SK-N-SH (cell line): ENCODE data around the gene OR2T35. TPM values are rescaled to one million over a fixed set of nuclear protein-coding genes. Genes with fewer than 3 reads are reported as not detected.
"Not testable (repeated sequence)": the region's sequence is repeated elsewhere in the genome, so short reads cannot be mapped to it uniquely, and the experiment has no call there.

Experiments used
- CTCF ChIA-PET: fragments of 300-600, 350-600 bp; formaldehyde crosslinking; extraction: SDS; loops from one replicate; lab custom pipeline; 2021; lab: Yijun Ruan, JAX
- POLR2A ChIA-PET: fragments of 350-600 bp; sonication (Branson Sonifier 250); formaldehyde crosslinking; extraction: SDS; loops from one replicate; lab custom pipeline; 2020; ENCODE audit warnings: antibody characterized with exemption, inconsistent platforms; lab: Yijun Ruan, JAX
- DNase-seq: peaks from one replicate; pipeline ENCODE4 v3.0.0; 2012
- H2AFZ ChIP-seq: fragments of 200-600 bp; sonication (generic); 2 replicates; pipeline ENCODE4 v1.8.1; 2016; ENCODE audit warnings: antibody characterized with exemption, mild to moderate bottlenecking, low read depth
- H3F3A ChIP-seq: fragments of 200-600 bp; sonication (generic); replicated peaks from 2 replicates; pipeline ENCODE3; 2016; ENCODE audit warnings: antibody characterized with exemption, mild to moderate bottlenecking; ENCODE audit not compliant: insufficient read depth
- H3K27ac ChIP-seq, 2 experiments: fragments of 200-500 bp in 1 of 2; fragments of 200-600 bp in 1 of 2; sonication (Bioruptor generic) in 1 of 2; sonication (generic), shearing (Covaris generic) in 1 of 2; 2 replicates each; pipeline versions ENCODE4 v1.5.1 to v1.6.1; 2014 to 2016; ENCODE audit warnings: low read depth in 2 of 2, inconsistent platforms in 1 of 2, low read length in 1 of 2, mild to moderate bottlenecking in 1 of 2, mixed read lengths in 1 of 2
- H3K27me3 ChIP-seq: fragments of 200-600 bp; sonication (generic), shearing (Covaris generic); 2 replicates; pipeline ENCODE4 v1.6.1; 2016; ENCODE audit warnings: mixed run types; ENCODE audit not compliant: insufficient read depth
- H3K36me3 ChIP-seq, 2 experiments: fragments of 200-500 bp in 1 of 2; fragments of 200-600 bp in 1 of 2; sonication (Bioruptor generic) in 1 of 2; sonication (generic) in 1 of 2; replicated peaks in 1 of 2; 2 replicates each; pipeline versions ENCODE3 to v1.5.1; 2014 to 2016; ENCODE audit warnings: low read length in 1 of 2, mild to moderate bottlenecking in 1 of 2; ENCODE audit not compliant: insufficient read depth in 2 of 2, control insufficient read depth in 1 of 2
- H3K4me1 ChIP-seq, 2 experiments: fragments of 200-500 bp in 1 of 2; fragments of 200-600 bp in 1 of 2; sonication (Bioruptor generic) in 1 of 2; sonication (generic), shearing (Covaris generic) in 1 of 2; 2 replicates each; pipeline versions ENCODE4 v1.5.1 to v1.6.1; 2014 to 2016; ENCODE audit warnings: low read depth in 1 of 2, low read length in 1 of 2, mixed run types in 1 of 2; ENCODE audit not compliant: insufficient read depth in 2 of 2, control insufficient read depth in 1 of 2
- H3K4me2 ChIP-seq: fragments of 200-600 bp; sonication (generic), shearing (Covaris generic); 2 replicates; pipeline ENCODE4 v1.6.1; 2017; ENCODE audit warnings: mixed run types
- H3K4me3 ChIP-seq, 2 experiments: fragments of 200-500 bp in 1 of 2; fragments of 200-600 bp in 1 of 2; sonication (Bioruptor generic) in 1 of 2; sonication (generic), shearing (Covaris generic) in 1 of 2; 2 replicates each; pipeline versions ENCODE4 v1.5.1 to v1.8.1; 2014 to 2016; ENCODE audit warnings: low read depth in 2 of 2, inconsistent platforms in 1 of 2, low read length in 1 of 2, mild to moderate bottlenecking in 1 of 2, mixed read lengths in 1 of 2, moderate library complexity in 1 of 2
- H3K79me2 ChIP-seq: fragments of 200-600 bp; sonication (generic); 2 replicates; pipeline ENCODE4 v1.8.1; 2017; ENCODE audit warnings: mild to moderate bottlenecking; ENCODE audit not compliant: insufficient read depth
- H3K9ac ChIP-seq: fragments of 200-600 bp; sonication (generic); 2 replicates; pipeline ENCODE4 v1.6.1; 2017; ENCODE audit warnings: mixed run types
- H3K9me2 ChIP-seq: fragments of 200-600 bp; sonication (generic); 2 replicates; pipeline ENCODE4 v1.6.1; 2017; ENCODE audit warnings: mixed run types
- H3K9me3 ChIP-seq: fragments of 200-600 bp; sonication (generic); 2 replicates; pipeline ENCODE4 v1.6.1; 2017; ENCODE audit warnings: mixed run types, mild to moderate bottlenecking, moderate library complexity
- H4K20me1 ChIP-seq: fragments of 200-600 bp; sonication (generic); 2 replicates; pipeline ENCODE4 v1.6.1; 2017; ENCODE audit warnings: mild to moderate bottlenecking, mixed run types; ENCODE audit not compliant: insufficient read depth
- GABPA ChIP-seq: IDR thresholded peaks from 2 replicates; pipeline ENCODE4 v1.4.0; 2012; ENCODE audit warnings: low read depth, mild to moderate bottlenecking
- SMC3 ChIP-seq: IDR thresholded peaks from 2 replicates; pipeline ENCODE4 v1.6.1; 2012; ENCODE audit warnings: low read depth, low read length, improper control_type of control experiment
- TEAD4 ChIP-seq: IDR thresholded peaks from 2 replicates; pipeline ENCODE4 v1.4.0; 2012; ENCODE audit warnings: mild to moderate bottlenecking, borderline replicate concordance; ENCODE audit not compliant: insufficient read depth
- WGBS: methylation state at CpG from one replicate; pipeline ENCODE4 v1.1.6; 2017; ENCODE audit warnings: low lambda C conversion rate; 5-methylcytosine and 5-hydroxymethylcytosine counted together
- polyA plus RNA-seq, 3 experiments: library from polyadenylated mRNA; depleted of rRNA; stranded (reverse); fragments of >200 nt; gene quantifications; 2 replicates each; pipeline ENCODE4 v1.2.3, GENCODE V29; 2012
- TF ChIP-seq, protein P1 (sequence below): IDR thresholded peaks from 2 replicates; pipeline ENCODE4; 2012
- TF ChIP-seq, protein P2 (sequence below): fragments of 200-600 bp; sonication (generic); IDR thresholded peaks from 2 replicates; pipeline ENCODE4 v1.6.1; 2017; ENCODE audit warnings: antibody characterized with exemption, mild to moderate bottlenecking, moderate library complexity
- TF ChIP-seq, protein P3 (sequence below): IDR thresholded peaks from 2 replicates; pipeline ENCODE4 v1.6.1; 2012; ENCODE audit warnings: mild to moderate bottlenecking, low read depth, low read length, moderate library complexity

The OR2T35 gene, protein sequence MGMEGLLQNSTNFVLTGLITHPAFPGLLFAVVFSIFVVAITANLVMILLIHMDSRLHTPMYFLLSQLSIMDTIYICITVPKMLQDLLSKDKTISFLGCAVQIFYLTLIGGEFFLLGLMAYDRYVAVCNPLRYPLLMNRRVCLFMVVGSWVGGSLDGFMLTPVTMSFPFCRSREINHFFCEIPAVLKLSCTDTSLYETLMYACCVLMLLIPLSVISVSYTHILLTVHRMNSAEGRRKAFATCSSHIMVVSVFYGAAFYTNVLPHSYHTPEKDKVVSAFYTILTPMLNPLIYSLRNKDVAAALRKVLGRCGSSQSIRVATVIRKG
- polyA plus RNA-seq (2012; rRNA removed) = not detected in 2 replicates
- not detected in 2 replicates for polyA plus RNA-seq (2012; cell fraction: cytosol; rRNA removed)
- not detected in 2 replicates for polyA plus RNA-seq (2012; cell fraction: nucleus; rRNA removed)

DNA sequence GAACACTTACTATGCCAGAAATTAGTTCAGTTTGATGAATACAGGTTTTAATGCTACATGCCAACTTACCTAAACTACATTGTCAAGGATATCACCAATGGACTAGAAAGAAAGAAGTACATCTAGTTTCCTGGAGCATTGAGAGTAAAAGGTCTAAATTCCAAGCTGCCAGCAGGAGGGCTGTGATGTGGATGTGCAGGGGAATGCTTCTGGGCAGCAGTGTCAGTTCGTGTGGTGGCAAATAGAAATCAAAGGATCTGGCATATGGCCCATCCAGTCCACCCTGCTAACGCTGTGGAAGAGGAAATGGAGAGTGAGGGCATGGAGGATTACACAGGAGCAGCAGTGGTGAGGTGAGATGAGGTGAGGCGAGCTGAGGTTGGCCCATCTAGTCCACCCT is at the start of gene OR2T35:
Gene OR2T35, minus strand, starts transcription at position 101 of the 400 bp plus-strand sequence. CDS start 6,020 bp downstream, outside the sequence.
- H3F3A ChIP-seq, H3K36me3 ChIP-seq, H4K20me1 ChIP-seq, H3K79me2 ChIP-seq, H3K4me3 ChIP-seq, H3K4me1 ChIP-seq, H3K27ac ChIP-seq, H3K27me3 ChIP-seq, H3K9me3 ChIP-seq, H3K9me2 ChIP-seq, H2AFZ ChIP-seq, CTCF ChIA-PET, POLR2A ChIA-PET, H3K4me2 ChIP-seq, H3K9ac ChIP-seq, DNase-seq: not testable (repeated sequence)
- 0% methylated on average over 2 of the region's 3 CpGs for WGBS

DNA sequence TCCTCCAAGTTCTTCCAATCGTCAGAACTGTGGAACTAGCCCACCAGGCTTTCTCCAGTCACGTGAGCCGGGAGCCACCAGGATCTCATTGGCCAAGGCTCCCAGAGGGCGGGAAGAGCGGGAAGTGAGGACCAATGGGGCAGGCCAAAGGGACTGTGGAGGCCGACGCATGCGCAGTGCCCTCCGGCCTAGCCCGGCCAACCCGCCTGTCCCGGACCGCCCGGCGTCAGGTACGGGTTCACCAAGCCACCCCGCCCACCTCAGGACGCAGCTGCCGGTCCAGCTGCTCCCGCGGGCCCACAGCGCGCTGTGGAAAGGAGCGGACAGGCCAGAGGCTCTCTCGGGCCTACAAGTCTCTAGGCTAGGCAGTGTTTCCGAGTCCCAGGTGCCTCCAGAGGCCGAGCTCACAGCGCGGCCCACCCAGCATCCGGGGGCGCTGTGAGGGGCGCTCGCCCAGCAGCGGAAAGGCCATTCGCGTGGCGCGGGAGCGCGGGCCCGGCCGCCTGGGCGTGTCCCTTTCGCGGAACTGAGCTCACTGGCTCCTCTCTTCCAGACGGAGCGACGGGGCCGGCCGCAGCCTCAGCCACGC is 46.6 kb upstream of the OR2T35 start:
- no peaks in the 10 kb centered on the region for H3K36me3 ChIP-seq
- CTCF ChIA-PET = no interaction called here
- H4K20me1 ChIP-seq = no peaks in the 10 kb centered on the region

More for the DNA sequence above, 46.6 kb upstream of the OR2T35 start:
- Histone ChIP-seq H2AFZ (no peak overlapping the region), H3K27me3 (peaks cover 5% of the 10 kb centered on the region; the same call in 1 of the 2 replicates), H3F3A (no peaks in the 10 kb centered on the region), H3K9ac (no peak overlapping the region), H3K4me3 (no peak overlapping the region), H3K4me1 (no peaks in the 10 kb centered on the region), H3K79me2 (no peaks in the 10 kb centered on the region), H3K9me3 (no peaks in the 10 kb centered on the region), H3K4me2 (no peak overlapping the region), H3K9me2 (no peaks in the 10 kb centered on the region), H3K27ac (no peak overlapping the region)
- peak; percentile 17 for DNase-seq
- POLR2A ChIA-PET = no interaction called here
- 23% methylated on average over 13 of the region's 51 CpGs for WGBS
- TF ChIP-seq, protein P1, sequence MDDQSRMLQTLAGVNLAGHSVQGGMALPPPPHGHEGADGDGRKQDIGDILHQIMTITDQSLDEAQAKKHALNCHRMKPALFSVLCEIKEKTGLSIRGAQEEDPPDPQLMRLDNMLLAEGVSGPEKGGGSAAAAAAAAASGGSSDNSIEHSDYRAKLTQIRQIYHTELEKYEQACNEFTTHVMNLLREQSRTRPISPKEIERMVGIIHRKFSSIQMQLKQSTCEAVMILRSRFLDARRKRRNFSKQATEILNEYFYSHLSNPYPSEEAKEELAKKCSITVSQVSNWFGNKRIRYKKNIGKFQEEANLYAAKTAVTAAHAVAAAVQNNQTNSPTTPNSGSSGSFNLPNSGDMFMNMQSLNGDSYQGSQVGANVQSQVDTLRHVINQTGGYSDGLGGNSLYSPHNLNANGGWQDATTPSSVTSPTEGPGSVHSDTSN = no peak
- TF ChIP-seq GABPA (no peak), TEAD4 (no peak), SMC3 (no peak)
- TF ChIP-seq, protein P2, sequence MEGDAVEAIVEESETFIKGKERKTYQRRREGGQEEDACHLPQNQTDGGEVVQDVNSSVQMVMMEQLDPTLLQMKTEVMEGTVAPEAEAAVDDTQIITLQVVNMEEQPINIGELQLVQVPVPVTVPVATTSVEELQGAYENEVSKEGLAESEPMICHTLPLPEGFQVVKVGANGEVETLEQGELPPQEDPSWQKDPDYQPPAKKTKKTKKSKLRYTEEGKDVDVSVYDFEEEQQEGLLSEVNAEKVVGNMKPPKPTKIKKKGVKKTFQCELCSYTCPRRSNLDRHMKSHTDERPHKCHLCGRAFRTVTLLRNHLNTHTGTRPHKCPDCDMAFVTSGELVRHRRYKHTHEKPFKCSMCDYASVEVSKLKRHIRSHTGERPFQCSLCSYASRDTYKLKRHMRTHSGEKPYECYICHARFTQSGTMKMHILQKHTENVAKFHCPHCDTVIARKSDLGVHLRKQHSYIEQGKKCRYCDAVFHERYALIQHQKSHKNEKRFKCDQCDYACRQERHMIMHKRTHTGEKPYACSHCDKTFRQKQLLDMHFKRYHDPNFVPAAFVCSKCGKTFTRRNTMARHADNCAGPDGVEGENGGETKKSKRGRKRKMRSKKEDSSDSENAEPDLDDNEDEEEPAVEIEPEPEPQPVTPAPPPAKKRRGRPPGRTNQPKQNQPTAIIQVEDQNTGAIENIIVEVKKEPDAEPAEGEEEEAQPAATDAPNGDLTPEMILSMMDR = no peak
- TF ChIP-seq, protein P3, sequence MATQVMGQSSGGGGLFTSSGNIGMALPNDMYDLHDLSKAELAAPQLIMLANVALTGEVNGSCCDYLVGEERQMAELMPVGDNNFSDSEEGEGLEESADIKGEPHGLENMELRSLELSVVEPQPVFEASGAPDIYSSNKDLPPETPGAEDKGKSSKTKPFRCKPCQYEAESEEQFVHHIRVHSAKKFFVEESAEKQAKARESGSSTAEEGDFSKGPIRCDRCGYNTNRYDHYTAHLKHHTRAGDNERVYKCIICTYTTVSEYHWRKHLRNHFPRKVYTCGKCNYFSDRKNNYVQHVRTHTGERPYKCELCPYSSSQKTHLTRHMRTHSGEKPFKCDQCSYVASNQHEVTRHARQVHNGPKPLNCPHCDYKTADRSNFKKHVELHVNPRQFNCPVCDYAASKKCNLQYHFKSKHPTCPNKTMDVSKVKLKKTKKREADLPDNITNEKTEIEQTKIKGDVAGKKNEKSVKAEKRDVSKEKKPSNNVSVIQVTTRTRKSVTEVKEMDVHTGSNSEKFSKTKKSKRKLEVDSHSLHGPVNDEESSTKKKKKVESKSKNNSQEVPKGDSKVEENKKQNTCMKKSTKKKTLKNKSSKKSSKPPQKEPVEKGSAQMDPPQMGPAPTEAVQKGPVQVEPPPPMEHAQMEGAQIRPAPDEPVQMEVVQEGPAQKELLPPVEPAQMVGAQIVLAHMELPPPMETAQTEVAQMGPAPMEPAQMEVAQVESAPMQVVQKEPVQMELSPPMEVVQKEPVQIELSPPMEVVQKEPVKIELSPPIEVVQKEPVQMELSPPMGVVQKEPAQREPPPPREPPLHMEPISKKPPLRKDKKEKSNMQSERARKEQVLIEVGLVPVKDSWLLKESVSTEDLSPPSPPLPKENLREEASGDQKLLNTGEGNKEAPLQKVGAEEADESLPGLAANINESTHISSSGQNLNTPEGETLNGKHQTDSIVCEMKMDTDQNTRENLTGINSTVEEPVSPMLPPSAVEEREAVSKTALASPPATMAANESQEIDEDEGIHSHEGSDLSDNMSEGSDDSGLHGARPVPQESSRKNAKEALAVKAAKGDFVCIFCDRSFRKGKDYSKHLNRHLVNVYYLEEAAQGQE = no peak
